OCI-LY3 (cell line): ENCODE measurements around the gene KRT8.

Experiments
- H2AFZ ChIP-seq: fragments of 200-600, 300-600 bp; shearing (Covaris generic); 2 replicates; pipeline ENCODE4 v1.6.0; 2014; ENCODE audit warnings: antibody characterized with exemption, low read depth, low read length
- H3K27ac ChIP-seq: fragments of 200-600, 300-600 bp; sonication (generic); 2 replicates; pipeline ENCODE4 v1.5.1; 2014; ENCODE audit warnings: mild to moderate bottlenecking, low read length, moderate library complexity, mixed read lengths
- H3K27me3 ChIP-seq: fragments of 200-600, 300-600 bp; sonication (generic); 2 replicates; pipeline ENCODE4 v1.6.1; 2014; ENCODE audit warnings: low read depth, low read length, mixed read lengths
- H3K36me3 ChIP-seq: fragments of 200-600, 300-600 bp; sonication (generic); replicated peaks from 2 replicates; pipeline ENCODE3; 2014; ENCODE audit warnings: low read depth, low read length, mixed read lengths
- H3K4me1 ChIP-seq: fragments of 300-600, 200-600 bp; sonication (generic); 2 replicates; pipeline ENCODE4 v1.6.1; 2014; ENCODE audit warnings: low read length, mixed read lengths
- H3K4me2 ChIP-seq: fragments of 200-600, 300-600 bp; sonication (generic); 2 replicates; pipeline ENCODE4 v1.6.1; 2014; ENCODE audit warnings: low read length, mixed read lengths
- H3K4me3 ChIP-seq: fragments of 300-600, 200-600 bp; sonication (generic); 2 replicates; pipeline ENCODE4 v1.5.1; 2014; ENCODE audit warnings: antibody characterized with exemption, mild to moderate bottlenecking, low read length, moderate library complexity
- H3K79me2 ChIP-seq: fragments of 300-600, 200-600 bp; shearing (Covaris generic); 2 replicates; pipeline ENCODE4 v1.6.1; 2014; ENCODE audit warnings: mild to moderate bottlenecking, low read length, mixed read lengths
- H3K9ac ChIP-seq: fragments of 300-600, 200-600 bp; shearing (Covaris generic); 2 replicates; pipeline ENCODE4 v1.6.0; 2014; ENCODE audit warnings: mild to moderate bottlenecking, low read length, moderate library complexity
- H3K9me3 ChIP-seq: fragments of 200-600, 300-600 bp; shearing (Covaris generic); 2 replicates; pipeline ENCODE4 v1.6.1; 2014; ENCODE audit warnings: low read length, mixed read lengths; ENCODE audit not compliant: insufficient read depth
- H4K20me1 ChIP-seq: fragments of 200-600, 300-600 bp; sonication (generic); 2 replicates; pipeline ENCODE4 v1.6.1; 2016; ENCODE audit warnings: low read length, mixed read lengths; ENCODE audit not compliant: insufficient read depth
- EZH2phosphoT487 ChIP-seq: fragments of 200-600 bp; shearing (Covaris generic); IDR thresholded peaks from 2 replicates; pipeline ENCODE4 v1.6.1; 2018; ENCODE audit warnings: antibody characterized with exemption, mixed run types, low read depth
- TF ChIP-seq, protein P1 (sequence below): fragments of 200-600, 300-600 bp; sonication (generic); IDR thresholded peaks from 2 replicates; pipeline ENCODE4 v1.5.1; 2014; ENCODE audit warnings: antibody characterized with exemption, low read length, low read depth

The KRT8 gene

DNA sequence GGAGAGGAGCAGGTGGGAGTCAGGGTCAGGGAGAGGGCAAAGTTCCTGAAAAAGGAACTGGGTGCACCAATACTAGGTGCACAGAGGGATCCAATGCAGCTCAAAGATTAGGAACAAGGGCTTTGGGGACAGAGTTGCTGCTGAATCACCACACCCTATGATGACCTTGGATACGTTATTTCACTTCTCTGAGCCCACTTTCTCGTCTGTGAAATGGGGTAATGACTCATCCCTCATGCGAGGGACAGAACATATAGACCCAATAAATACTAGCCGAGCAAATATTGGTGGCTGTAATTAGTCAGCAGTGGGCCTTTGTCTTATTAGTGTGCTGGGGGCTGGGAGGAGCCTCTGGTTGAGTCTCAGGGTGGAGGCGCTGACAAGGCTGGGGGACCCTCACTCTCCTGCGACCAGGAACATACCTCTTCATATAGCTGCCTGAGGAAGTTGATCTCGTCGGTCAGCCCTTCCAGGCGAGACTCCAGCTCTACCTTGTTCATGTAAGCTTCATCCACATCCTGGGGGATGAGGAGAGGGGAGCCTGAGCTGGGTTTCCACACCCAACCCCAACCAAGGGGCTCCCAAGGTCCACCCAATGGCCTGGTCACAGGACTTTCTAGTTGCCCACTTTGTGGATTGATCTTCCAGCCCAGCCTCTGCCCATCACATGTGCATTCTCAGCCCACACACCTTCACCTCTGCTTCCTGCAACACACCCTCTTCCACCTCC, 4.5 kb downstream of the KRT8 start:
- H2AFZ ChIP-seq = no peak overlapping the region
- H3K4me3 ChIP-seq = no peak overlapping the region
- peaks cover 9% of the 10 kb centered on the region for H3K4me1 ChIP-seq
- no peaks in the 10 kb centered on the region for H3K79me2 ChIP-seq
- no peak overlapping the region for H3K4me2 ChIP-seq
- no peaks in the 10 kb centered on the region for H3K36me3 ChIP-seq
- no peaks in the 10 kb centered on the region for H3K9me3 ChIP-seq
- H3K27me3 ChIP-seq = peaks cover under 1% of the 10 kb centered on the region; the same call in 1 of the 2 replicates
- no peak overlapping the region for H3K9ac ChIP-seq
- TF ChIP-seq, protein P1, sequence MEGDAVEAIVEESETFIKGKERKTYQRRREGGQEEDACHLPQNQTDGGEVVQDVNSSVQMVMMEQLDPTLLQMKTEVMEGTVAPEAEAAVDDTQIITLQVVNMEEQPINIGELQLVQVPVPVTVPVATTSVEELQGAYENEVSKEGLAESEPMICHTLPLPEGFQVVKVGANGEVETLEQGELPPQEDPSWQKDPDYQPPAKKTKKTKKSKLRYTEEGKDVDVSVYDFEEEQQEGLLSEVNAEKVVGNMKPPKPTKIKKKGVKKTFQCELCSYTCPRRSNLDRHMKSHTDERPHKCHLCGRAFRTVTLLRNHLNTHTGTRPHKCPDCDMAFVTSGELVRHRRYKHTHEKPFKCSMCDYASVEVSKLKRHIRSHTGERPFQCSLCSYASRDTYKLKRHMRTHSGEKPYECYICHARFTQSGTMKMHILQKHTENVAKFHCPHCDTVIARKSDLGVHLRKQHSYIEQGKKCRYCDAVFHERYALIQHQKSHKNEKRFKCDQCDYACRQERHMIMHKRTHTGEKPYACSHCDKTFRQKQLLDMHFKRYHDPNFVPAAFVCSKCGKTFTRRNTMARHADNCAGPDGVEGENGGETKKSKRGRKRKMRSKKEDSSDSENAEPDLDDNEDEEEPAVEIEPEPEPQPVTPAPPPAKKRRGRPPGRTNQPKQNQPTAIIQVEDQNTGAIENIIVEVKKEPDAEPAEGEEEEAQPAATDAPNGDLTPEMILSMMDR = no peak
- no peak for TF ChIP-seq EZH2phosphoT487
- H4K20me1 ChIP-seq = no peaks in the 10 kb centered on the region
- H3K27ac ChIP-seq = no peak overlapping the region

DNA sequence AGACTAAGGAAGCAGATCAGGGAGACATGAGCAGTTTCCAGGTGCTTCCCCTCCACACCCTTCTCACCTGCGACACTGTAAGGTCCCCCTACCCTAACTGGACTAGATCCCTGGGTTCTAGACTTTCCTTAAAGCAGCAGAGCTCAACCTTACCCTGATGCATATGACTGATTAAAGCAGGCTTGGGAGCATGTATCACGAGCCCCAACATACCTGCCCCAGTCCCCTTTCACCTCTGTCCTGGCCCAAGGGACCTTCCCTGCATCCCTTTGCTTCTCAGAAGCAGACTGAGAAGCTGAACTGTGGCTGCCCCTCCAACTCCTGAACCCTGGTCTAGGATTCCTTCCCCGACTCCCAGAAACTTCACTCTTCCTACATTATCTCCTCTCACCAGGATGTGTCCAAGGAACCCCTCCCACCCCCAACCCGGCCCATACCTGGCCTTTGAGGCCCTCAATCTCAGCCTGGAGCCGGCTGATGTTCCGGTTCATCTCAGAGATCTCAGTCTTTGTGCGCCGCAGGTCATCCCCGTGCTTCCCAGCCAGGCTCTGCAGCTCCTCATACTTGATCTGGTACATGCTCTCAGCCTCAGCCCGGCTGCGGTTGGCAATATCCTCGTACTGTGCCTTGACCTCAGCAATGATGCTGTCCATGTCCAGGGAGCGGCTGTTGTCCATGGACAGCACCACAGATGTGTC, 5.4 kb downstream of the KRT8 start:
- Histone ChIP-seq H4K20me1 (no peaks in the 10 kb centered on the region), H3K9me3 (no peaks in the 10 kb centered on the region), H3K9ac (no peak overlapping the region), H3K79me2 (no peaks in the 10 kb centered on the region), H3K4me3 (no peak overlapping the region), H3K36me3 (no peaks in the 10 kb centered on the region), H3K27ac (no peak overlapping the region), H3K27me3 (peaks cover 4% of the 10 kb centered on the region; the same call in 1 of the 2 replicates), H2AFZ (no peak overlapping the region), H3K4me2 (no peak overlapping the region), H3K4me1 (peaks cover 9% of the 10 kb centered on the region)
- TF ChIP-seq, protein P1 = no peak
- TF ChIP-seq EZH2phosphoT487 = no peak

DNA sequence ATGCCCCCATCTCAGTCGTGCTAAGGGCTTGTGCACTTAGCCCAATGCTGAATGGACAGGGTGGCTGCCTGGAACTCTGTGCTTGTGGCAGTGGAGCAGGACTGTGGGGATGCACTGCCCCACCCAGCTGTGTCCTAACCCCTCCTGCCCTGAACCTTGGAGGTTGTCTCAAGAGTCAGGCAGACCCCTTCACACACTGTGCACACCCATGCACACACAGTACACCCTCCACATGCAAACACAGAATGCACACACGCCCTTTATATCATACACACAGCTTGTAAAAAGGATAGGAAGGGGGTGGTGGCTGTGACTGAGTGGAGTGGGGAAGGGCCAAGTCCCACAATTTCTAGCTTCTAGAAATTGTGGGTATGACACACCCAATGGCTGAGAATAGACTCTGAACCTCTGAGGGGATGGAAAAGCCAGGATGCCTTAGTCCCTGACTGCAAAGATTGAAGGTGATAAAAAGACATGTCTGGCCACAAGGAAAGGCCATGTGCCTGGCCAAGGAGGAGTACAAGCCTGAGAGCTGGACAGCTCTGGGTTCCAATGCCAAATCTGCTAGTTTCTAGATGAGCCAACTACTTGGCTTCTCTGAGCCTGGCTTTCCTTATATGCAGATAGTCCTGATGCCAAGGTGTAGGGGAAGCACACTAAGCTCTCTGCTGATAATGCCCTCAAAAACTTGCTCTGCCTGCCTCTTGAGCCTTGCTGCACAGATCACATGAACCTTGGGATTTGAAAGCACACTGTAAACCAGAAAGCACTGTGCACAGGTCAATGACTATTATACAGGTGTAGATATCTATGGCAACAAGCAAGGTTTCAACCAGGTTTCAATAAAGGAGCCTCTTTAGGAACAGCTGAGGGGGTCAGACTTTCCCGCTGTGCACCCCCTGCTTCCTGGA, 8.4 kb downstream of the KRT8 start:
- no peak overlapping the region for H2AFZ ChIP-seq
- H3K4me2 ChIP-seq = no peak overlapping the region
- H3K9ac ChIP-seq = no peak overlapping the region
- H3K4me1 ChIP-seq = no peaks in the 10 kb centered on the region
- H3K9me3 ChIP-seq = no peaks in the 10 kb centered on the region
- H3K4me3 ChIP-seq = no peak overlapping the region
- H3K27ac ChIP-seq = no peak overlapping the region
- no peaks in the 10 kb centered on the region for H3K79me2 ChIP-seq
- no peaks in the 10 kb centered on the region for H3K36me3 ChIP-seq
- H4K20me1 ChIP-seq = no peaks in the 10 kb centered on the region
- peaks cover 9% of the 10 kb centered on the region; the same call in 1 of the 2 replicates for H3K27me3 ChIP-seq
- TF ChIP-seq, protein P1 = no peak
- no peak for TF ChIP-seq EZH2phosphoT487
